HG03378 (cell line): ENCODE data around the gene XAF1.
"Not testable (repeated sequence)": the region's sequence is repeated elsewhere in the genome, so short reads cannot be mapped to it uniquely, and the experiment has no call there.

Experiments used
- ATAC-seq: cut with Tn5 transposase; IDR thresholded peaks from one replicate; pipeline ENCODE4 v1.9.1; 2021; ENCODE audit warnings: mild to moderate bottlenecking, moderate library complexity; ENCODE audit not compliant: unreplicated experiment

Gene XAF1, protein sequence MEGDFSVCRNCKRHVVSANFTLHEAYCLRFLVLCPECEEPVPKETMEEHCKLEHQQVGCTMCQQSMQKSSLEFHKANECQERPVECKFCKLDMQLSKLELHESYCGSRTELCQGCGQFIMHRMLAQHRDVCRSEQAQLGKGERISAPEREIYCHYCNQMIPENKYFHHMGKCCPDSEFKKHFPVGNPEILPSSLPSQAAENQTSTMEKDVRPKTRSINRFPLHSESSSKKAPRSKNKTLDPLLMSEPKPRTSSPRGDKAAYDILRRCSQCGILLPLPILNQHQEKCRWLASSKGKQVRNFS

DNA sequence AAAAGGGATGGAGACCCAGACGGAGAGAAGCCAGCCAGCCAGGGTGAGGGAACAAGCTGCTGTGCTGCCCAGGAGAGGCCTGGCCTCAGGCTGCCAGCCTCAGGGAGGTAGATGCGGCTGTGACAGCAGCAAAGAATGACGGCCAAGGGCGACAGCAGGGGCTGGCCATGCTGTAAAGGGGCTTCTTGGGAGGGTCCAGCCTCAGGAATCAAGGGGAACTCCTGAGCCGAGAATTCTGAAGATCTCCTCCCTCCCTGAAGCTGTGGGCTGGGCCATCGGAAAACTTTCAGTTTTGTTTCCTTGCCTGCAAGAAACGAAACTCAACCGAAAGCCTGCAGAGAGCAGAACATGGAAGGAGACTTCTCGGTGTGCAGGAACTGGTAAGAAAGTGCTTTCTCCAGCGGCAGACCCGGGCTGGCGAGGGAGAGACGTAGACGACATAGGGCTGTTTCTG lies at the start of gene XAF1:
Gene XAF1, plus strand, starts transcription at position 316 of the 454 bp plus-strand sequence. Its CDS starts 33 bp downstream, at position 349.
- no peak for ATAC-seq

DNA sequence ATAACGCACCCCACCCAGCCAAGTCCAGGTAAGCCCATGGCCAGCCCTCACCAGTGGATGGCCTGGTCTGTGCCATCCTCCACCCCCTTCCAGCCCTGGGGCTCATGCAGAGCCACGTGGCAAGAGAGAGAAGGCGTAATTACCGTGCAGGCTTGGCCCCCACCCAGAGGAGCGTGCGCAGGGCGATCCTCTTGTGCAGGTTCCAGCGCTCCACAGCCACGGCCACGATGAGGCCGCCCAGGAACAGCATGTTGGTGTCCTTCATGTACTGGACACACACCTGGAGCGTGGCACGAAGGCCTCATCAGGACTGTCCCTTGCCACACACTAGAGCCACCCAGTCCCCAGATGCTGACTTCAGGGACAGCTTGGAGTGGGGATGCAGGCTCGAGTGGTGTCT lies 49.3 kb upstream of the XAF1 start:
- no peak for ATAC-seq

DNA sequence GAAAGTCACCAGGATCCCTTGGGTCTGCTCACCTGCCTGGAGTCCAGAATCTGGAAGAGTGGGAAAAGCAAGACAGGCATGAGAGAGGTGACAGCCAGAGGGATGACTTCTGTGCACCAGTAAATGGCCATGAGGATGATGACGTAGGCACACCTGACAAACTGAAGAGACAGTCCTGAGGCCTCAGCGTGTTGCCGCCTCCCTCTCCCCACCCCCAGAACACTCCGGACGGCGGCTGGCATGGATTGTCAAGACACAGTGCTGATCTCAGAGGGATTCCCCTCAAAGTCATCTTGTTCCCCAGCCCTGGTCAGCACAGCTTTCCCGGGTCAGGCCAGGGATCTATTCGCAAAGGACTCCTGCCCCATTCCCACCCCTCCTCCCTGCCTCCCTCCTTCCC lies 48.9 kb upstream of the XAF1 start:
- ATAC-seq = no peak

DNA sequence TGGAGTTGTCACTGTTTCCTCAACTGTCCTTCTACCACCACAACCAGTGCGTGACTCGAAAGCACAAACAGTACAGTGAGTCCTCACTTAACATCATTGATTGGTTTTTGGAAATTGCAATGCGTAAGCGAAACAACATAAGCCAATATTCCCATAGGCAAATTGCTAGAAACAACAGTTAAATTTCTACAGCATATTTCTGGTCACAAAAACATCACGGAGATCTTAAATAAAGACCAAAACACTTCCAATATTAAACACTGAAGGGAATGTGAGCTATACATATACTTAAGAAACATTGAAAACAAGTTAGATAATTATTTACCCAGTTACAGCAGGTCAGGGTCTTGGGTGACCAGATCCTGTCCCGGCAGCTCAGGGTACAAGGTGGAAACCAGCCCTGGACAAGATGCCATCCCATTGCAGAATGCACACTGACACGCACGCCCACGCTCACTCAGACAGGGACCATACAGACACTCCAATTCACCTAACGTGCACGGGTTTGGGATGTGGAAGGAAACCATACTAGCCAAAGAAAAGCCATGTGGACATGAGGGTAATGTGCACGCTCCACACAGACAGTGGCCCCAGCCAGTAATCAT lies 47.4 kb upstream of the XAF1 start:
- no peak for ATAC-seq

DNA sequence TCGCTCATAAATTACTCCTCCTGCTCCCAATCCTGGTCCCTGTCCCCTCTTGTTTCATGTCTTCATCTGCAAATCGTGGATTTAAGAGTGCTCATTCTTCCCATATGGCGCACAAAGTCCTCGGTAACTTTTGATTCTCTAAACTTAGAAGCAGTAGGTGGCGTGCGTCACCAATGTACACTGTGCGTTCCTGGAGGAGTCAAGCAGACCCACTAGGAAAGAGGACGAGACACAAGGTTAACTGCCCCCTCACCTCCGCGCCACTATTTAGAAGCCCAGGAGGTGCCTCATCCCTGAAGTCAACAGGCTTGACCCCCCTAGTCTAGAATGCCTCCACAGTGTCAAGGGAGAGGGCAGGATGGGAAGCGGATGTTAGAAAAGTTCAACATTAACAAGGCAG lies 45.5 kb upstream of the XAF1 start:
- no peak for ATAC-seq

DNA sequence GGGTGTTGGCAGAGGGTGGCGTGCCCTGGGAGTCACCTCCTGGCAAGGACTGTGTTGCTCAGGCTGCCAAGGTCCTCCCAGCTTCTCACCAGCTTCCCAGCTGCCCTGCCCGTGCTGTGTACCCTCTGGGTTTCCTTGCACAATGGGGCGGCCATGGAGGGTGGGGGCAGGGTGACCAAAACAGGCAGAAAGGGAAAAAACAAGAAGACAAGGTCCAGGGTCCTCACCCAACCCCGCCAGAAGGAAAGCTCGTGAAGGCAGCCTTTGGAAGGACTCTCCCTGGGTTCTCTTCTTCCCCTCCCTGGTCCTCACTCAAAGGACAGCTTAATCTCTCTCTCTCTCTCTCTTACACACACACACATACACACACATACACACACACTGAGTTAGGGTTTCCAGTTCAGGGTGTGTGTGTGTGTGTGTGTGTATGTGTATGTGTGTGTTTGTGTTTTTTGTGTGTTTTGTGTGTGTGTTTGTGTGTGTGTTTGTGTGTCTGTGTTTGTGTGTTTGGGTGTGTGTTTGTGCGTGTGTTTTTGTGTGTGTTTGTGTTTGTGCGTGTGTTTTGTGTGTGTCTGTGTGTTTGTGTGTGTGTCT lies 44.7 kb upstream of the XAF1 start:
- ATAC-seq = no peak

DNA sequence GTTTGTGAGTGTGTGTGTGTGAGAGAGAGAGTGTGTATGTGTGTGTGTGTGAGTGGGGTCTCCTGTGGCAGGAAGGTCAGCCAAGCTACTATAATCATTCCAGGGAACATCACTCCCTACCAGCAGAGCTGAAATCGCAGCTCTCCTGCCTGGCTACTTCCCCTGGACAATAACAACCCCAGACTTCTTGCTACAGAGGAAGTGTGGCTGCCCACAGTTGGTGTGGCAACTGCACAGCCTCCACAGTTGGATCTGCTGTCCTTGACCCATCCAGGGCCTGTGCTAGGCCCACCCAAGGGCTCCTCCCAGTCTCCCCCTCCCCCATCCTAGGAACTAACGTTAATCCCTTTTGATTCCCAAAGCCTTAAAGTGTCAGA lies 44.2 kb upstream of the XAF1 start:
- ATAC-seq = no peak

DNA sequence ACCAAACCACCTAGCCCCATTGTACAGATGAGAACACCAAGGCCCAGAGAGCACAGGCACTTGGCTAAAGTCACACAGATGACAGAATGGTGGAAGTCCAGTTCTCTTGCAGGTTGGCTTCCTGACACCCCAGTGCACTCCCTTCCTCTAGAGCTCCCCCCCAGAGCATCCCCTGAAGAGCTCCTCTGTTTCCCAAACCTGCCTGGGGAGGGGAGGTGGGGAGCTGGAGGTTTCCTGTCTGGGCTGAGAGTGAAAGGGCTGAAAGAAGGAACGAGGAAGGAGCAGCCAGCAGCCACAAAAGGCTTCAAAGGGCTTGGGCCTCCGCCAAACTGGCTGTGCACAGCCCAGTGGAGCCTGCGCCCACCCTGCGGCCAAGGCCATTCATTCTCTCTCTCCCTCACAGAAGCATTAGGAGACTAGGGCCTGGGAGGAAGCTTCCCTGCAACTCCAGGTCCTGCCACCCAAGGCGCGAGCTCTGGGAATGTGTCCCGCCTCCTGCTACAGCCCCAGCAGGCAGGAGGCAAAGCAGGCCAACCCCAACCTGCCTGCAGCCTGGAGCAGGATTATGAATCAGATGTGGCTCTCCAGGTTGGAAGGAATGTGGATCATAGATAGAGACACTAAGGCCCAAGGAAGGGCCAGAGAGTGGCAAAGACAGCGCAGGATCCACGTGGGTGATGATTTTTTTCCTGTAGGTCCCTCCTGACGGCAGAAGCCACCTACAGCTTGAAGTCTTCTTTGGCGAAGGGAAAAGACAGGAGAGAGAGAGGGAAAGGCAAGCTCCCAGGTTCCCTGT lies 43.6 kb upstream of the XAF1 start:
- ATAC-seq = no peak

DNA sequence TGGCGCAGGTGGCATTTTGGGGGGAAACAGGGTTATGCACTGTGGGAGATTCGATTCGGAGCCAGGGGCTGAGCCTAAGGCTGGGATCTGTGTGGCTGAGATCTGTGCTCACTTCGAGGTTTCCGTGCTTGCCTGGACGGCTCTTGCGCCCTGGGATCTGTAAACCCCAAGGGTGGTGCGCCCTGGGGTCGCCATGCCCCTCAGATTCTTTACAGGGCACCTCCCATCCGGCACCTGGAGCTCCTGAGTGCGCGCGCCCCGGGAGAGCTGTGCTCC lies 43.1 kb upstream of the XAF1 start:
- no peak for ATAC-seq

DNA sequence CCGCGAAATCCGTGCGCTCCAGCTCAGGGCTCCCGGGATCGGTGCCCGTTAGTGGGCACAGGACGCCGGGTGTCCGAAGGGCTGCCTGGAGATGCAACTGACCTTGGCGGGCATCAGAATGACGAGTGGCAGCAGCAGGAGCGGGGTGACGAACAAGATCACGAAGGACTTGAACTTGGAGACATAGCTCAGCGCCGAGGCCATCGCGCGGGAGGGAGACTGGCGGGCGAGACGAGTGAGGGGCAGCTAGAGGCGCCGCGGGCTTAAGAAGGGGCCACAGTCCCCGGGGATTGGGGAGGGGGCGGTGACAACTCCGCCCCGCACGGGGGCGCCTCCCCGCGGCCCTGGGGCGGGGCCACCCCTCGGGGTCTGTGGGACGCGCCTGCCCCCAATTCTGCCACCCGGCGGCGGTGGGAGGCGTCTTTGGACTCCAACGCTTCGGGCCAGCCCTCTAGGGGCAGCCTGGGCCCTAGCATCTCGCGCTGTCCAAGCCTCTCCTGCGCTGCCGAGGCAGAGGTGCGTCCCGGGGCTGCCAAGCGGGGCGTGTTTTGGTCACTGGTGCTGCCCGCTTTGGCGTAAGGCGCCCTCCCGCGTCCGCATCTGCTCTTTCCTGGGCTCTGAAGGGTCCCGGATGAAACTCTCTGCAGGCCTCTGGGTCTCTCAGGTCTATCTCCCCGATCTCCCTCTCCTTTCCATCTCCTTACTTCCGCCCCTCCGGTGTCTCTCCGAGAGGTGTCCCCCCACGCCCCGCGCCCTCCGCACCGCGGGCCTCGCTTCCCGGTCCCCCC lies 42.5 kb upstream of the XAF1 start, which contains the start of gene SLC13A5:
Gene SLC13A5, minus strand, starts transcription at position 240 of the 788 bp plus-strand sequence. Its CDS starts 36 bp downstream, at position 204.
- no peak for ATAC-seq

DNA sequence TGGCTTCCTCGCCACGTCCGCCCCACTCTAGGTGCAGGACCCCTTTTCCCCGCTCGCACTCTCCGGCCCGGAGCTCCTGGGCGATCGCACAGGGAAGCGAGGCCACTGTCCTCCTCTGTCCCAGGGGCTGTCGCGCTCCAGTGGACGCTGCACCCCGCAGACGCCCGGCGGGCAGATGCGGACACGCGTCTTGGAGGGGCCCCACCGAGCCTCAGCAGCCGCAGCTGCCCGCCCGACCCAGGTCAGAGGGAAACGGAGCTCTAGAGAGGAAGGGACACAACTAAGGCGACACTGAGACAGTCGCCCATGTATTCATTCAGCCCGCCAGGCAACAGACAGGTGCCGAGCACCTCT lies 42.0 kb upstream of the XAF1 start:
- no peak for ATAC-seq

DNA sequence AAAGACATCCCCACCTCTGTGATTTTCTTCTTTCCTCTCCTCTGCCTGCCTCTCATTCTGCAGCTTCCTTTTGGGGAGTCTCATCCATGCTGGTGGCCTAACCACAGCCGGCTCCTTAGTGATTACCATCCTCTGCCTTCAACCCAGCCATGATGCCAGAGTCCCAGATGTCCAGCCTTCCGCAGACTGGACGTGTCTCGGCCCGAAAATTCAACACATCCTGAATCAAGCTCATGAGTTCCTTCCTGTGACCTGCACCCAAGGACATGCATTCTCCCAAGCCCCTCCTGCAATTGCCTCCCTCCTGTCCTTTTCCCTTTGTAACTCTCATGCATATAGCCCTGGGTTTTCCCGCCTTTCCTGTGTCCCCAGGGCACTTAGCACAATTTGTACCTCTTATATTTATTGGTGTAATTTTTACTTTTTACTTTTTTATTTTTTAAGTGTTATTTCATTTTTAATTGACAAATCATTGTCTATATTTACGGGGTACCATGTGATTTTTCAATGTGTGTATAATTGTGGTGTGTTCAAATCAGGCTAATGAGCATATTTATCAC lies 41.5 kb upstream of the XAF1 start:
- no peak for ATAC-seq

DNA sequence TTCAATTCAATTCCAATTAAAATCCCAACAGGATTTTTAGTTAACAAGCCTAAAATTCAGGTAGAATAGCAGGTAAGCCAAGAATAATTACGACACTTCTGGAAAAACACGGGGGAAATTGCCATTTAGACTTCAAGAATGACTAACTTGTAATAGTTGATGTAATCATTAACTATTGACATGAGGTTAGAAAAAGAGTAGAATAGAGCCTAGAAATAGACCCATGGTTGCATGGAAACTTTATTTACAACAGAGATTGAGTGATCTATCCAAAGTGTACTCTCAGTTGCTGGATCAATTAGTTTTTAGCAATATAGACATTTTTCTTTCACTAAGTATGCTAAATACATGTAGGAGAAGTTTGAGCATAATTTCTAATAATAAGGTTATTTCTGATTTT lies 39.1 kb upstream of the XAF1 start:
- ATAC-seq = no peak

DNA sequence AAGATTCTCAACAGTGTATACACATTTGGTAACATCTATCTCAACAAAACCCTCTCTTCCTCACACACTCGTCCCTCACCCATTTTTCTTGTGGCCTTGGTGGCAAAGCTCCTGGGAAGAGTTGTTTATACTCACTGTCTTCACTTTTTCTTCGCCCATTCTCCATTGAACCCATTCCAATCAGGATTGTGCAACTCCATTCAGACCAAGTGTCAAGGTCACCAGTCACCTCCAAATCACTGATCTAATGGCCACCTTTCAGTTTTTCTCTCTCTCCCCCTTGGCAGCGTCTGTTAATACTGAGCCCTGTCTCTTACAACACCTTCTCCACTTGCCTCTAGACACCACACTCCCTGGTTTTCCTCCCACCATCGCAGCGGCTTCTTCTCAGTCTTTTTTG lies 34.1 kb upstream of the XAF1 start:
- no peak for ATAC-seq

DNA sequence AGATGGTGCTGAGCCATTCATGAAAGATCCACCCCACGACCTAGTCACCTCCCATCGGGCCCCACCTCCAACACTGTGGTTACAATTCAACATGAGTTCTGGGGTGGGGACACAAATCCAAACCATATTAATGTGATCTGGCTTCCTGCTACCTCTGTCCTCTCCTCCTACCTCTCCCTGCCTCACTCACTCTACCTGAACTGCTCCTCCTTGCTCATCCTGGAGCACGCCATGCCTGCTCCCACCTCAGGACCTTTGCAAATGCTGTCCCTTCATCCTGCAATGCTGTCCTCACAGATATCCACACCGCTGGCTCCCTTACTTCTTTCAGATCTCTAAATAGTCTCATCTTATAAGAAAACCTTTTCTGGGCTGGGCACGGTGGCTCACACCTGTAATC lies 31.8 kb upstream of the XAF1 start:
- ATAC-seq = no peak

DNA sequence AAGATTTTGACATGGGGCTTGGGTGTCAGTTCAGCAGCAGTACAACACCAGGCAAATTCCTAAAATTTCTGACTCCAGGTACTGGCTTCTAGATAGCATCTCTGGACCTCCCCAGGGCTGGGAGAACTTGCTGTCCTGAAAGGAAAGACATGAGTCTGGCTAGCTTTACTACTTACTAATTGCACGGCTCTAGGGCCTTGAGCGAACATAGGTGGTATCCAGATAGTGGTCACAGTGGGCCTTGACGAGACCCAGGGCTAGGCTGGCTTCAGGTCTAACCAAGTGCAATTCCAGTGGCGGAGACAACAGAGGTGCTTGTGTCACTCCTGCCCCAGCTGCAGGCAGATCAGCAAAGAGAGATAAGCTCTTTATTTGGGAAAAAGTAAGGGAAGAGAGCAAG lies 26.3 kb upstream of the XAF1 start:
- no peak for ATAC-seq

DNA sequence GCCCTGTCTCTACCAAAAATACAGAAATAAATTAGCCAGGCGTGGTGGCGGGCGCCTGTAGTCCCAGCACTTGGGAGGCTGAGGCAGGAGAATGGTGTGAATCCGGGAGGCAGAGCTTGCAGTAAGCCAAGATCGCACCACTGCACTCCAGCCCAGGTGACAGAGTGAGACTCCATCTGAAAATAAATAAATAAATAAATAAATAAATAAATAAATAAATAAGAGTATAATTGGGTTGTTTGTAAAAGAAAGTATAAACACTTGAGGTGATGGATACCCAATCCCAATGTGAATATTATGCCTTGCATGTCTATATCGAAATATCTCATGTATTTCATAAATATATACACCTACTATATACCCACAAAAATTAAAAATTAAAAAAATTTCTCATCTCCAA lies 9.2 kb upstream of the XAF1 start:
- not testable (repeated sequence) for ATAC-seq

DNA sequence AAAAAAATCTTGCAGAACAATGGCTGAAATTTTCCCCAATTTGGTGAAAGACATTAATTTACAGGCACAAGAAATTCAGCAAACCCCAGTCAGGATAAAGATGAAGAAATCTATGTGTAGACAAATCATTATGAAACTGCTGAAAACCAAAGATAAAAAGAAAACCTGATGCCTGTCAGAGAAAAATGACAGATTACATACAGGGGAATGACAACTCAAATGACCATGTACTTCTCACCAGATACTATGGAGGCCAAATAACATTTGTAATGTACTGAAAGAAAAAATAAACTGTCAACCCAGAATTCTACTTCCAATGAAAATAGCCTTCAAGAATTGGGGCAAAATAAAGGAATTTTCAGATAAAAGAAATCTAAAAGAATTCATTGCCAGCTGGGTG lies 7.2 kb upstream of the XAF1 start:
- ATAC-seq = no peak

DNA sequence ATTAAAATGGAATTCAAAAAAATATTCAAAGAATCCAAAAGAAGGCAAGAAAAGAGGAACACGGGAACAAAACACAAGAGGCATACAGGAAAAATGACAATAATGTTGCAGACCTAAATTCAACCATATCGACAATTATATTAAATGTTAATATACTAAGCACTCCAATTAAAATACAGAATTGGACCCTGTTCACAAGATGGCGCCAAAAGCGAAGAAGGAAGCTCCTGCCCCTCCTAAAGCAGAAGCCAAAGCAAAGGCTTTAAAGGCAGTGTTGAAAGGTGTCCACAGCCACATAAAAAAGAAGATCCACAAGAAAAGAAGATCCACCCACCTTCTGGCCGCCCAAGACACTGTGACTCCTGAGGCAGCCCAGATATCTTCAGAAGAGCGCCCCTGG lies 6.3 kb upstream of the XAF1 start:
- ATAC-seq = no peak

DNA sequence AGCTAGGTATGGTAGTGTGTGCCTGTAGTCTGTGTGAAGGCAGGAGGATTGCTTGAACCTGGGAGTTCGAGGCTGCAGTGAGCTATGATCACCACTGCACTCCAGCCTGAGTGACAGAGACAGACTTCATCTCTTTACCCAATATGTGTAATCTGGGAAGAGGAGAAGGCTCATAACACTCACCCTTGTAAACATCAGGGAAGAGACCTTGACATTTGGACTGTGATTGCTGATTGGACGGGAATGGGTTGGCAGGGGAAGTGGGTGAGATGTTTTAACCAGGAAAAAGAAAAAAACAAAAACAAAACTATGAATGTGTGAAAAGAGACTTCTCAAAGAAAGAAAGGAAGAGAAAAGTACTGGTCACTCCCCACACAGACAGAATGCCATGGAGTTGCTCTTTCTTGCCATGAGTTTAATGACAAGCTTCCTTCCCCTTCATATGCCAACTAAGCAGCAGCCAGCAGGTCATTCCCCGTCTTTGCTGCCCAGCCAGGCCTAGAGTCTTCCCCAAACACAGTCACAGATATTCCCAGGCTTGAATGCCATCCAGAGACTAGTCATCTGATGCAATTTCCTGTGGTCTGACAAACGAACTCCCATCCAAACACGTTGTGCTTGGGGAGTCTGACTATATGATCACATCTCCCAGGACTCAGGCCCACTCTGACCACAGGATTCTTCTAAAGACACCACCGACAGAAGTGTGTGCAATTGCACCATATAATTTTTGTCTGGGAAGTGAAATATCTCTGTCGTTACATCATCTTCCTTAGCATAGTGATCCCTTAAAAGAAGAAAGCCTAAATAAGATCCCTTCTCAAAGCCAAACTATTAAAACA lies 3.6 kb upstream of the XAF1 start:
- ATAC-seq = no peak
